Uterus (tissue), 4 donors: ENCODE measurements around the gene TBC1D16. TPM values are rescaled to one million over a fixed set of nuclear protein-coding genes. Genes with fewer than 3 reads are reported as not detected.
A peak's percentile ranks its signal among the peaks of the same experiment; 100 is the strongest.

Experiments
- DNase-seq, 2 donors: peaks; one replicate each; pipeline ENCODE4 v3.0.0-alpha.2; 2019 to 2020
- H3K27ac ChIP-seq, 2 donors: fragments of 200-600 bp; sonication (generic); 1 replicate in 1 of 2; 2 replicates in 1 of 2; pipeline ENCODE4 v1.5.1; 2016 to 2018
- H3K27me3 ChIP-seq, 2 donors: fragments of 200-600 bp; sonication (generic); one replicate each; pipeline ENCODE4 v1.5.1; 2018 to 2019; ENCODE audit warnings: control low read depth in 1 of 2
- H3K36me3 ChIP-seq, 2 donors: fragments of 200-600 bp; sonication (generic); one replicate each; pipeline ENCODE4 v1.5.1; 2019; ENCODE audit warnings: control low read depth in 1 of 2
- H3K4me1 ChIP-seq, 2 donors: fragments of 200-600 bp; sonication (generic); one replicate each; pipeline ENCODE4 v1.5.1; 2018 to 2019; ENCODE audit warnings: control low read depth in 1 of 2
- H3K4me3 ChIP-seq, 2 donors: fragments of 200-600 bp; sonication (generic); 1 replicate in 1 of 2; 2 replicates in 1 of 2; pipeline ENCODE4 v1.5.1; 2018 to 2019; ENCODE audit warnings: mild to moderate bottlenecking in 1 of 2
- H3K9me3 ChIP-seq, 2 donors: fragments of 200-600 bp; sonication (generic); one replicate each; pipeline ENCODE4 v1.5.1; 2019; ENCODE audit warnings: control low read depth in 1 of 2
- CTCF ChIP-seq, 4 experiments: fragments of 200-600 bp in 2 of 4; fragments of 450-650 bp in 2 of 4; sonication (generic) in 2 of 4; IDR thresholded peaks; one replicate each; pipeline ENCODE4 v1.5.1; 2016 to 2019; ENCODE audit warnings: antibody characterized with exemption in 4 of 4, mild to moderate bottlenecking in 2 of 4, moderate library complexity in 1 of 4
- POLR2A ChIP-seq, 2 donors: fragments of 450-650 bp; IDR thresholded peaks; one replicate each; pipeline ENCODE4 v1.6.1; 2016; ENCODE audit warnings: antibody characterized with exemption in 2 of 2, mild to moderate bottlenecking in 1 of 2, moderate library complexity in 1 of 2
- intact Hi-C: fragments of 100-400 bp; cut with DNase I; formaldehyde crosslinking; loops from one replicate; pipeline ENCODE4 v1.15.1; 2023; ENCODE audit warnings: low total_unique reads
- total RNA-seq, 4 donors: library from RNA; depleted of rRNA in 3 of 4; stranded (reverse); fragments of >200 nt in 3 of 4; gene quantifications; one replicate each; pipeline versions ENCODE4 v1.1.0 to v1.2.4, GENCODE V29; 2014 to 2023
- donor health status: DM: yes; HTN: yes; CAD: no.

TBC1D16 gene
- total RNA-seq, 4 donors from 2014 or later, result 3.8 to 58.2 (median 18.3) TPM

- Histone ChIP-seq H3K4me1 (peaks cover 0 to 16% of the 10 kb centered on the region in 2 donors), H3K9me3 (no peaks in the 10 kb centered on the region), H3K27me3 (no peaks in the 10 kb centered on the region), H3K36me3 (no peaks in the 10 kb centered on the region), H3K4me3 (peak overlapping the region in 1 of 2 donors; percentile 33), H3K27ac (peak overlapping the region; percentile 33 to 51)
- DNase-seq, result no peak
- no peak for TF ChIP-seq CTCF (IDR thresholded peaks at IDR 0.05)
- no peak for TF ChIP-seq POLR2A (IDR thresholded peaks at IDR 0.05)
- intact Hi-C loops, result no loop called here
Measured at GRCh38 chr17:79992649-79993389, 42.9 kb downstream of the TBC1D16 start.

GRCh38 chr17:79991924-79992648 lies 43.6 kb downstream of the TBC1D16 start:
- H3K27ac ChIP-seq, result peak overlapping the region; percentile 33 to 51
- H3K4me1 ChIP-seq, result peaks cover 0 to 24% of the 10 kb centered on the region in 2 donors
- intact Hi-C loops, result no loop called here
- peak overlapping the region; percentile 31 to 33 for H3K4me3 ChIP-seq
- H3K27me3 ChIP-seq, result no peaks in the 10 kb centered on the region
- no peaks in the 10 kb centered on the region for H3K36me3 ChIP-seq
- no peak for TF ChIP-seq POLR2A (IDR thresholded peaks at IDR 0.05)
- TF ChIP-seq CTCF (IDR thresholded peaks at IDR 0.05), result peak in 1 of 4 experiments; percentile 19
- H3K9me3 ChIP-seq, result no peaks in the 10 kb centered on the region
- DNase-seq, result no peak

DNA sequence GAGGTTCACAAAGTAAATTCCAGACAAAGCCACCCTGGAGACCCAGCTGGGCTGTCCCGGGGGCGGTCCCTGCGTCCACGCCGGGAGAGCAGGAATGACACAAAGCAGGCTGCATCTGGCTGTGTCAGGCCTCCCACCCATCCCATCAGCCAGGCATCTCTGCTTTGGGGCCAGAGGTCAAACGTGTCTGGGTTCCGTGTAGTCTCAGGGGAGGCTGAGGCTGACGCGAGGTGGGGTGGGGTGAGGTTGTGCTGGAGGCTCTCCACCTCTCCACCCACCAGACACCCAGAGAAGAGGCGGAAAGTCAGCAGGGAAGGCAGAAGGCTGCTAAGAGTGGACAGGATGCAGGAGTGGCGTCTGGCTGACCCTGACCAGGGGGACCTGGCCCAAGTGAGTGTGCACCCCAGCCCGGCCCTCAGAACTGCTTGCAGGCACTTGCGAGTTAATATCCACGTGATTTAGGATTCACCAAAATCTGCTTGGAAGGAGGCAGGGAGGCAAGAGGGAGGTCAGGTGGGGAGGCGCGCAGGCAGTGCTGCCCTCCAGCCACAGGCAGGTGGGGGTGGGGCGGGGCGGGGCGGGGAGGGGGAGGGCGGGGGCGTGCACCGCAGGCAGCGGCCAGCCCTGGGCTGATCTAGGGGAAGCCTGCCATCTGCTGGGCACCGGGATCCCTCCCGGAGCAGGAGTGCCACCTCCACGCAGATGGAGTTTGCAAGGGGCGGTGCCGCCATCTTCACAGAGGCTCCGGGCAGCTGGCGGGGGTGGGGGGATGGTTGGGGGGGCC lies 44.3 kb downstream of the TBC1D16 start:
- peaks cover 0 to 26% of the 10 kb centered on the region in 2 donors for H3K4me1 ChIP-seq
- H3K36me3 ChIP-seq, result no peaks in the 10 kb centered on the region
- intact Hi-C loops, result no loop called here
- H3K4me3 ChIP-seq, result peak overlapping the region; percentile 31 to 33
- H3K9me3 ChIP-seq, result no peaks in the 10 kb centered on the region
- DNase-seq, result peak; percentile 78 to 81
- no peaks in the 10 kb centered on the region for H3K27me3 ChIP-seq
- TF ChIP-seq CTCF (IDR thresholded peaks at IDR 0.05) (peak; percentile 46 to 79 (median 62)), POLR2A (IDR thresholded peaks at IDR 0.05) (no peak)
- H3K27ac ChIP-seq, result peak overlapping the region in 1 of 2 donors; percentile 51

DNA sequence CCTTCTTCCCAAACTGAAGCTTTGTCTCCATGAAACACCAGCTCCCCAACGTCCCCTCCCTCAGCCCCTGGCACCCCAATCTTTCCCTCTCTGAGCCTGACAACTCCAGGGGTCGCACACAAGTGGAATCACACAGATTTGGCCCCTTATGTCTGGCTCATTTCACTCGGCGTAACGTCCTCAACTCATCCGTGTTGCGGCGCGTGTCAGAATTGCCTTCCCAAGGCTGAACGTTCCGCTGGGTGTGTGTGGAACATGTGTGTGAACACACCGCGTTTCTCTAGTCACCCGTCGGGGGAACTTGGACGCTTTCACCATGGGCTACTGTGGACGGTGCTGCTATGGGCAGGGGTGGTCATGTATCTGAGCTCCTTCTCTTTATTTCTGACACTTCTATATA lies 45.0 kb downstream of the TBC1D16 start:
- H3K27ac ChIP-seq, result no peak overlapping the region
- TF ChIP-seq POLR2A (IDR thresholded peaks at IDR 0.05) (no peak), CTCF (IDR thresholded peaks at IDR 0.05) (no peak)
- H3K36me3 ChIP-seq, result no peaks in the 10 kb centered on the region
- DNase-seq, result no peak
- intact Hi-C loops, result no loop called here
- peaks cover 0 to 26% of the 10 kb centered on the region in 2 donors for H3K4me1 ChIP-seq
- H3K27me3 ChIP-seq, result no peaks in the 10 kb centered on the region
- H3K9me3 ChIP-seq, result no peaks in the 10 kb centered on the region
- no peak overlapping the region for H3K4me3 ChIP-seq
